ENCODE data around the gene FCRL5. TPM values are rescaled to one million over a fixed set of nuclear protein-coding genes. Genes with fewer than 3 reads are reported as not detected.

The FCRL5 gene
- total RNA-seq, 1 experiment from 2014 or later = not detected

GRCh38 chr1:157478030-157478429 is 74.3 kb downstream of the FCRL5 start:
- DNase-seq = no peak
- Histone ChIP-seq H3K36me3 (no peaks in the 10 kb centered on the region), H3K27me3 (no peaks in the 10 kb centered on the region), H3K9me3 (no peaks in the 10 kb centered on the region; the same call in none of the 2 replicates), H3K4me3 (no peak overlapping the region)

- no peaks in the 10 kb centered on the region for H3K27me3 ChIP-seq
- H3K4me3 ChIP-seq = no peak overlapping the region
- no peaks in the 10 kb centered on the region; the same call in none of the 2 replicates for H3K9me3 ChIP-seq
- no peaks in the 10 kb centered on the region for H3K36me3 ChIP-seq
- DNase-seq = no peak
These were observed 74.9 kb downstream of the FCRL5 start for GRCh38 chr1:157477419-157477818.

- no peaks in the 10 kb centered on the region; the same call in 1 of the 2 replicates for H3K9me3 ChIP-seq
- H3K27me3 ChIP-seq = no peaks in the 10 kb centered on the region
- H3K4me3 ChIP-seq = no peak overlapping the region
- H3K36me3 ChIP-seq = no peaks in the 10 kb centered on the region
- DNase-seq = no peak
These were observed 79.4 kb downstream of the FCRL5 start for GRCh38 chr1:157472959-157473358.

- no peaks in the 10 kb centered on the region for H3K27me3 ChIP-seq
- no peak overlapping the region for H3K4me3 ChIP-seq
- no peak for DNase-seq
- no peaks in the 10 kb centered on the region for H3K36me3 ChIP-seq
- H3K9me3 ChIP-seq = no peaks in the 10 kb centered on the region; the same call in 1 of the 2 replicates
These were observed 80.1 kb downstream of the FCRL5 start for GRCh38 chr1:157472056-157472701.

- Histone ChIP-seq H3K27me3 (no peaks in the 10 kb centered on the region), H3K9me3 (no peaks in the 10 kb centered on the region; the same call in 1 of the 2 replicates), H3K4me3 (no peak overlapping the region), H3K36me3 (no peaks in the 10 kb centered on the region)
- DNase-seq = no peak
These were observed 80.8 kb downstream of the FCRL5 start for GRCh38 chr1:157471531-157471930.

GRCh38 chr1:157469752-157470675 is 82.3 kb downstream of the FCRL5 start:
- Histone ChIP-seq H3K36me3 (no peaks in the 10 kb centered on the region), H3K4me3 (no peak overlapping the region), H3K27me3 (no peaks in the 10 kb centered on the region), H3K9me3 (no peaks in the 10 kb centered on the region; the same call in 1 of the 2 replicates)
- DNase-seq = no peak

- Histone ChIP-seq H3K36me3 (no peaks in the 10 kb centered on the region), H3K27me3 (no peaks in the 10 kb centered on the region), H3K4me3 (no peak overlapping the region), H3K9me3 (no peaks in the 10 kb centered on the region)
- no peak for DNase-seq
These were observed 83.0 kb downstream of the FCRL5 start for GRCh38 chr1:157469300-157469699.

GRCh38 chr1:157466011-157466410 is 86.3 kb downstream of the FCRL5 start:
- Histone ChIP-seq H3K36me3 (no peaks in the 10 kb centered on the region), H3K27me3 (no peaks in the 10 kb centered on the region), H3K4me3 (no peak overlapping the region), H3K9me3 (no peaks in the 10 kb centered on the region)
- DNase-seq = no peak

Other genes starting within 250 kb of the FCRL5 start
- not detected in 2 replicates for gene FCRL4, start 45.6 kb upstream of the FCRL5 start, total RNA-seq (2014; rRNA removed; shearing (Covaris generic); ENCODE audit: low replicate concordance)
- not detected in 2 replicates for gene FCRL3, start 148.3 kb upstream of the FCRL5 start, total RNA-seq (2014; rRNA removed; shearing (Covaris generic); ENCODE audit: low replicate concordance)
- gene FCRL2, start 224.6 kb upstream of the FCRL5 start, total RNA-seq (2014; rRNA removed; shearing (Covaris generic); ENCODE audit: low replicate concordance) = not detected in 2 replicates

All from MG63 (cell line).